HG03025 (cell line): Measurements from ENCODE around the gene ZNF782.
"Not testable (repeated sequence)": the region's sequence is repeated elsewhere in the genome, so short reads cannot be mapped to it uniquely, and the experiment has no call there.

Experiments used
- ATAC-seq: cut with Tn5 transposase; IDR thresholded peaks from one replicate; pipeline ENCODE4 v1.9.1; 2021; ENCODE audit warnings: mild to moderate bottlenecking, moderate library complexity; ENCODE audit not compliant: unreplicated experiment, low FRiP score

The ZNF782 gene

DNA sequence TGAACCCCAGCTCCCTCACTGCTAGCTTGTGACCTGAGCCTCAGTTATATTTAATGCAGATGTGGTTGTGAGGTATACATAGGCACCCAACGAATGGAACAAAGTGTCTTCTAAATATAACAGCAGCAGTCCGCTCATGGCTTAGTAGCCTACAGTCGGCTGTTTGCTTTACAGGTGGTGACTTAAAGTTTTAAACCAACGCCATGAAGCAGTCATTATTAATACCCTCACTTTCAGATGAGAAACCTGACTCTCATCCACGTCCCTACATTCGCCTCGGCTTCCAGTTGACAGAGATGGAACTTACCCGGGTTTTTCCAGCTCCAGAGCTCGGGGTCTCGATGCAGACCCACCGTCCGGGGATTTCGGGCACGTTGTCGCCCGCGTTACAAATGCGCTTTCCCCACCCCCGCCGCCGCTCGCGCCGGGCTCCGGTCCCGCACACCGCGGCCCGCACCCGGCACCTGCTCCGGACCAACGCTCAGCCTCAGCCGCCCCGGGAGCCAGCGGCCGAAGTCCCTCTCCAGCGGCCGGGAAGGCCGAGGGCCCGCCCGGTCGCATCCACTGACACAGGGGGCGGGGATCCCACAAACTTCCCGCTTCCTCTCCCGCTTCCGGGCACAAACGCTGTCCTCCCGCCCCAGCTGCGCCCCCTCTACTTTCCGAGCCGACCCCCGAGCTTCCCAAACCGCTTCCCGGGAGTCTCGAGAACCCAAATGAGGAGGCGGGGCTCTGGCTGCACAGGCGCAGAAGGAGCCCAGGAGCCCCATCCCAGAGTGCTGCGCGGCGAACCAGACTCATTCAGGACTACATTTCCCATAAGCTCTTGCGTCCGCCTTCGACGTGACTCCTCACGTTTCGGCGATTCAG, at the start of gene ZNF782:
Gene ZNF782 (minus strand): TSS at position 734 of the 870 bp plus-strand sequence. CDS start 2,553 bp downstream, outside the sequence.
- peak; percentile 85 for ATAC-seq

DNA sequence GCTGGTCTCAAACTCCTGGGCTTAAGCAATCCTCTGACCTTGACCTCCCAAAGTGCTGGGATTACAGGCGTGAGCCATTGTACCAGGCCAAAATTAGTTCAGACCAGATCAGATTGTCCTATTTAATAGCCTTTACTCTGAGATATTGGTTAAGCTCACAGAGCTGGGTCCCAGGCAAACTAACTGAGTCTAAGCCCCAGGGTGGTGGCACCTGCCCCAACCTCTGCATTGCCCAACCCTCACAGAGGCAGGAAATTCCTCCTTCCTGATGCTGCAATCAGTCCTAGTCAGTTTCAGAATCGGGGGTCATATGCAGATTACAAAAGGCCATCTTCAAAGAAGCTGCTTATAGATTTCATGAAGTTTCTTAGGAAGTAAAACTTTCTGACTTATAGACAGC, 45.7 kb upstream of the ZNF782 start:
- ATAC-seq: not testable (repeated sequence)

DNA sequence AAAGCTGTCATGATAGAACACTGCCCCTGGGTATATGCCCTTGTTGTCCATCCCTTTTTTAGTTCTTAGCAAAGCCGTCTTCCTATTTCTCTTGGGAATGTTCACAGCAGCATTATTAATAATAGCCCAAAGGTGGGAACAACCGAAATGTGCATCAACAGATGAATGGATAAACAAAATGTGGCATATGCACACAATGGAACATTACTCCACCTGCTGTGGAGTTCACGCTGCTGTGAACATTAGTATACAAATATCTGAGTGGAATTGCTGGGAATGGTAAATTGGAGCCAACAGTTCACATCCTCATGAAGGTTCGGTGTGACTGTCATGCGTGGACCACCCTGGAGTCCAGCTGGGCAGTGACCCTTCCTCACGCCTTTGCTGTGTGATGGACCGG, 37.8 kb upstream of the ZNF782 start:
- no peak for ATAC-seq

DNA sequence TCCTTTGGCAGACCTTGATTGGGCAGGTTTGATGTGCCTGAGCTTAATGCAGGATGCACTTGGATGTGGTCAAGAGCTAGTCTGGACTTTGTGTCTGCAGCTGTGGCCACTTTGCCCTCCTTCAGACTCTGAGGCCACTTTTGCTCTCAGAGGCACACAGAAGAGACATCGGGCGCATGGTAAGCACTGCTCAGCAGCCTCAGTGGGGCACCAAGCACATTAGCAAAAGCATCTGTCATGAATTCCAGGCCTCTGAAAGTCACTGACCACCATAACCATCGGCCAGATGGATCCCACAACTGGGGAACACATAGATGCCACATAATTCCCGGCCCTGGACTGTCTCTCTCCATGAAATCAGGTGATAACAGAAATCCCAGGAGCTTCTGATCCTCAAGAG, 34.3 kb upstream of the ZNF782 start:
- ATAC-seq: no peak

DNA sequence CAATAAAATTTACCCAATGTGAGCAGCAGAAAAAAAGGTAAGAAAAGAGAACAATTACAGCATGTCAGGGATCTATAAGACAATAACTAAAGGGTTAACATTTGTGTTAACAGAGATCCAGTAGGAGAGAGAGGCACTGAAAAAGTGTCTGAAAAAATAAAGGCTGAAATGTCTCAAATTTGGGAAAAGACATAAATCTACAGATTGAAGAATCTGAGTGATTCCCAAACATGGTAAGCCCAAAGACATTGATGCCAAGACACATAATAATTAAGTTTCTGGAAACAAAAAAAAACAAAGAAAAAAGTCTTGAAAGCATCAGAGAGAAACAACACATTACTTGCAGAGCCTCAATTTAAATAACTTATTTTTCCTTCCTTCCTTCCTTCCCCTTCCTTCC, 31.1 kb upstream of the ZNF782 start:
- ATAC-seq: no peak

DNA sequence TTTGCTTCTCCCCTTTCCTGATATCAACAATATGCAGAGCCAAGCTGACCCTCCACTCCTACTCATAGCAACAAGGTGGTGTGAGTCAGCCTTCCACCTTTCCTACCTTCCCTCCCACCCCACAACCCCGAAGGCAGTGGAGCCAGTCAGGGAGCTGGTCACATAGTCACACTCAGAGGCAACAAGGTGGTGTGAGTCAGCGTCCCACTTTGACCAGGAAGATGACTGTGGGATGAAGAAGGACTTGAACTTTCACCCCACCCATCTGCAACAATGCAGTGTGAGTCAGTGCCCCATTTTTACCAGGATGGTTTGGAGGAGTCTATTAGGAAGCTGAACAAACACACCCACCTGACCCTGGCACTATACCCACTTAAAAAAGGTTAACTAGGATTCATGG, 30.1 kb upstream of the ZNF782 start:
- no peak for ATAC-seq

DNA sequence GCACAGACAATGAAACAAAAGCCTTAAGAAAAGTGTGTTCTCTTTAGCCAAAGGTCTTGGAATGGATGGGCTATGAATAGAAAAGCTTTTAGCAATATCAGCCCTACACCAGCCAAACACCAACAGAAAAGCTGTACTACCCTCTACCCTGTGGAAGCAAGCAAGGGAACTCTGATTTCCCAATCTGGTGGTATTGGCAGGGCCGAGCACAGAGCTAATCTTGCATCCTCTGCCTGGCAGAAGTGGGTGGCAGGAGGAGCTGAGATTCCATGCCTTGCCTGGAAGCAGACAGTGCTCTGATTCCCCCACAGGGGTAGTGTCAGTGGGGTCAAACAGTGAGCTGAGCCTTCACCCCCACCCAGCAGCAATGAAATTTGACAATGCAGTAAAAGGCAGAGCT, 29.6 kb upstream of the ZNF782 start:
- no peak for ATAC-seq

DNA sequence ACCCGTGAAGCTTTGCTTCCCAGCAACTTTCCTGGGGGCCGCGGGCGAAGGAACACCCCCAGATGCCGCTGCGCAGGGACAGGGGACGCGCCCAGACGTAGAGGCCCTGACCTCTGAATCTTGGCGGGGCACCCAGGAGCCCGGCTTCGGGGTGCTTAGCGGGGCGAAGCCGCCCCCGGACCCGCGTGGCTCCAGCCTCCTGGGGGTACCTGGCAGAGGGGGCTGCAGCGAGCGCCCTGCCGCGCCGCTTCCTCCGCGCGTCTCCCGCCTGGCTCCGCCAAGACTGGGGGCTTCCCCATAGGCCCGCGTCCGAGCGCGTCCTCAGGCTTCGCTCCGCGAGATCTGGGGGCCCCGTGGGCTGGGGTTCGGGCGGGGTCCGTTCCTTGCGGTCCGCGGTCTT, 23.0 kb upstream of the ZNF782 start:
- ATAC-seq: no peak

DNA sequence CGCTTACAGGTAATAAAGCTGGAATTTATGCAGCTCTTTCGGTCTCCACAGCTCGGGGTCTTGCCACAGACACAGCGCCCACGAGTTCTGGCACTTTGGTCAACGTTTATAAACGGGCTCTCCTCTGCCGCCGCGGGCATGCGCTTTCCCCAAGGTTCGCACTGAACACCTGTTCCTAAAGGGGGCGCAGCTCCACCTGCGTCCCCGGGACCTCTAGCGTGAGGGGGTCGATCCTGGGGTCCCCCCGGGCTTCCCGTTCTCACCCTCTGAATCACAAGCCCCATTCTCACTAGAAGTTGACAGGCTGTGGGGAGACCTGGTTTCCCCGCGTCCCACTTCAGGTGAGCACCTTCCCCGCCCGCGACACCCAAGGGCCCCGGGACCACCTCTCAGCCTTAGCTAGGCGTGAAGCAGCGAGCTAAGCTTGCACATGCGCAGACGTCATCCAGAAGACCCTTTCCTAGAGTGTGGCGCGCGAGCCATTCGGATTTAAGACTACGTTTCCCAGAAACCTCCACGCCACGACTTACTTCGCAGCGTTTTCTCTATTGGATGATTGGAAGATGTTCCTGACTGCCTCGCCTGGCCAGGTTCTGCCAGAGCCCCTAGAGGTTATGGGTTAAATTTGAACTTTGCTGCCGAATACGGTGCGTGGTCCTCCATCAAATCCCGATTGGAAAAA, 21.3 kb upstream of the ZNF782 start:
- ATAC-seq: peak; percentile 34

DNA sequence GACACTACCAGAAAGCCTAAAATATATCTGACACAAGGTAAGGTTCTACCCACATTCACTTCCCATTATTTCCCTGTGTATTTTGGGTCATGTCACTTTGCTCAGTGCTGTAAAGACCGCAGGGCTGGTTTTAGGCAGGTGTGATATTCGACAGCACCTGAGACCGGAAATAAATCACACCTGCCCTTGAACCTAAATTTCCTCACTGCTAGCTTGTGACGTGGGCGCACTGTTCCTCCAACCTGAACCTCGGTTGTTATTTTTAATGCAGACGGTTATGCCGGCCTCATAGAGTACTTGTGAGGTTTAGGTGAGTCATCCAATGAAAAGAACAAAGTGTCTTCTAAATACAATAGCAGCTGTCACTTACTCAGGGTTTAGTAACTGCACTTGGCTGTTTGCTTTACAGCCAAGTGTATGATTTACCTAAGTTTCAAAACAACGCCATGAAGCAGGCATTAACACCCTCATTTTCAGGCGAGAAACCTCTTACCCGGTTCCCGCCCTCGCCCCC, 20.7 kb upstream of the ZNF782 start:
- ATAC-seq: peak; percentile 53

DNA sequence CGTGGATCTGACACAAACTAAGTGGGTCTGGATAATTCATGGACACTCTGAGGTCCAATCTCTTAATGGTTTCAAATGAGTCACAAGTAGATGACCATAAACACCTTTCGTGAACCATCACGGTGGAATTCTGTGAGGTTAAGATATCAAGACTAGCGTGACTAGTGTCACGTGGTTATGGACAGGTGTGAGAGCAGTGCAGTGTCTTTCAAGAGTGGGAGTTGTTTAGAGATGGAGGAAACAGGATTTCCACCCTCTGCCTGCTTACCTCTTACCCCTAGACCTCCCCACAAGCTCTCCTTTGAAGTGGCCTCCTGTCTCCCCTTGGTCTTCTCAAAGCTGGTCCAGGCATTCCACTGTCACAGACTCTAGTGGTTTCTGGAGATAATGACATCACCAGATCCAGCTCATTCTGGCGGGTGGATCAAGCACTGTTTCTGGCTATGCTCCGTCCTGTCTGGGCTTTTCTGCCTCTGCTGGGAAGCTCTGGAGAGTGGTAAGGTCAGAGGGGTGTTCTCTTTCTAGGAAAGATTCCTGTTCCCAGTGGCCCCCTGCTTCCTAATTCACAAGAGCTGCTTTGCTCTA, 20.0 kb upstream of the ZNF782 start:
- ATAC-seq: no peak

DNA sequence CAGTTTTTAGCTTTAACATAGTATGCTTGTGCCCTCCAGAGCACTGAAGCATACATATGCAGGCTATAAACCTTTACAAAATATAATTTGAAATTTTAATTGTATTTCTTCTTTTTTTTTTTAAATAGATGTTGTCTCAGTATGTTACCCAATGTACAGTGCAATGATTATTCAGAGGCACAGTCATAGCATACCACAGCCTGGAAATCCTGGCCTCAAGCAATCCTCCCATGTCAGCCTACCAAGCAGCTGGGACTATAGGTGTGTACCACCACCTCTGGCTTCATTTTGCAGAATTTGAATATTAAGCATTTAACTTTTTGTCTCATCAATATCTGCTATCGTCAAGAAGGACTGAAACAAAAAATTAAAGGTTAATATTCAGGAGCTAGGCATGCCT, 16.9 kb upstream of the ZNF782 start:
- ATAC-seq: no peak

DNA sequence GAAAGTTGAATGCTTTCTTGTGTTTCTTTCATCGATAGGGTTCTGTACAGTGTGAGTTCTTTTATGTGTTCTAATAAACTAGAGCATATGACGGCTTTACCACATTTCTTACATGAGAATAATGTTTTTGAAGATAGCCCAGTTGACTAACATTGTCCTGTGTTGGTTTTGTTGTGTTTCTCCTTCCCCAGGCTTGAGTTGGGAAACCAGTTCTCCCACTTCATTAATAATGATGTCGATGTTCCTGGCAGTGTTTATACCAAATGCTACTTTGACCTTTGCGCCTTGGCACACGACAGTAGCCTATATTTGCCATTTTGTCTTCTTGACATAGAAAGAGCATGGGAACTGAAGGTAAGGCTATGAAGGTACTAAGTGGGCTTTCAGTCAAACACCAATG, 14.4 kb upstream of the ZNF782 start:
- no peak for ATAC-seq

DNA sequence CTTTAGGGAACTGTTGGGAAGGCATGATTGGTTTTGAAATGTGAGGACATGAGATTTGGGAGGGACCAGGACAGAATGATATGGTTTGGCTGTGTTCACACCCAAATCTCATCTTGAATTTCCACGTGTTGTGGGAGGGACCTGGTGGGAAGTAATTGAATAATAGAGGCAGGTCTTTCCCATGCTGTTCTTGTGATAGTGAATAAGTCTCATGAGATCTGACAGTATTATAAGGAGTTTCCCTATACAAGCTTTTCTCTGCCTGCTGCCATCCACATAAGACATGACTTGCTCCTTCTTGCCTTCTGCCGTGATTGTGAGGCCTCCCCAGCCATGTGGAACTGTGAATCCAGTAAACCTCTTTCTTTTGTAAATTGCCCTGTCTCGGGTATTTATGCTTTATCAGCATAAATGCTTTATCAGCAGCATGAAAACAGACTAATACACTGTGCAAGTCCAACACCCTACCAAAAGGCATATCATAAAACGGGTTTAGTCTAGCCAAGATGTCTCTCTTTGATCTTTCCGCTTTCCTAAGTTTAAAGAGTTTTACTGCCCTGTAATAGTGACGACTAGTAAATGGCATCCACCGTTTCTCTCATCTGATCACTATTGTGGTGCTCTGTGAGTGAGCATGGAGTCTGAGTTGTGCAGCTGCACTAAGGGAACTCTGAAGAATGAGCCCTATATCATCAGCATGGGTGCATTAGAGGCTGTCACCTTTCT, 12.9 kb upstream of the ZNF782 start:
- no peak for ATAC-seq

DNA sequence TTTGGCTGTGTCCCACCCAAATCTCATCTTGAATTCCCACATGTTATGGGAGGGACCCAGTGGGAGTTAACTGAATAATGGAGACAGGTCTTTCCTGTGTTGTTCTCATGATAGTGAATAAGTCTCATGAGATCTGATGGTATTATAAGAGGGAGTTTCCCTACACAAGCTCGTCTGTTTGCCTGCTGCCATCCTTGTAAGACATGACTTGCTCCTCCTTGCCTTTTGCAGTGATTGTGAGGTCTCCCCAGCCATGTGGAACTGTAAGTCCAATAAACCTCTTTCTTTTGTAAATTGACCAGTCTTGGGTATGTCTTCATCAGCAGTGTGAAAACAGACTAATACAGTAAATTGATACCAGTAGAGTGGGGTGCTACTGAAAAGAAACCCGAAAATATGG, 10.9 kb upstream of the ZNF782 start:
- not testable (repeated sequence) for ATAC-seq

DNA sequence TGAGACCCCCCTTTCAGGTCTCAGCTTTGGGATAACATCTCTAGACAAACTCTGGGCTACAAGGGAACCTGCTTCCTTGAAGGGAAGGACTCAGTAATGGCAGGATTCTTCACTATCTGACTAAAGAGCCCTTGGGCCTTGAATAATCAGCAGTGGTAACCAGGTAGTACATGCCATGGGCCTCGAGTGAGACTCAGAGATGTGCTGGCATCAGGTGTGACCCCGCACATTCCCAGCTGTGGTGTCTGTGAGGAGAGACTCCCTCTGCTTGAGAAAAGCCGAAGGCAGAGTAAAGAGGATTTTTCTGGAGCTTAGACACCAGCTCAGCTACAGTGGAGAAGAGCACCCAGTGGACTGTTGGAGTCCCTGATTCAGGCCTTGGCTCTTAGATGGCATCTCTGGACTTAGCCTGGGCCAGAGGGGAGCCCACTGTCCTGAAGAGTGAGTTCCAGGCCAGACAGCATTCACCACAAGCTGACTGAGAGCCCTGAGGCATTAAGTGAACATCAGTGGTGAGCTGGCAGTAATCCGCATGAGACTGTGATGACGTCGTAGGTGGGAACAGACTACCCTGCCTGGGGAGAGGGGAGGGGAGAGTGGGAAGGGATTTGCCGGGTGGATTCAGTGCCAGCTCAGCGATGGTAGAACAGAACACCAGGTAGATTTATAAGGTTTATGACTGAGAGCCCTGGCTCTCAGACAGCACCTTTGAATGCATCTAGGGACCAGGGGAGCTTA, 5.3 kb upstream of the ZNF782 start:
- no peak for ATAC-seq

DNA sequence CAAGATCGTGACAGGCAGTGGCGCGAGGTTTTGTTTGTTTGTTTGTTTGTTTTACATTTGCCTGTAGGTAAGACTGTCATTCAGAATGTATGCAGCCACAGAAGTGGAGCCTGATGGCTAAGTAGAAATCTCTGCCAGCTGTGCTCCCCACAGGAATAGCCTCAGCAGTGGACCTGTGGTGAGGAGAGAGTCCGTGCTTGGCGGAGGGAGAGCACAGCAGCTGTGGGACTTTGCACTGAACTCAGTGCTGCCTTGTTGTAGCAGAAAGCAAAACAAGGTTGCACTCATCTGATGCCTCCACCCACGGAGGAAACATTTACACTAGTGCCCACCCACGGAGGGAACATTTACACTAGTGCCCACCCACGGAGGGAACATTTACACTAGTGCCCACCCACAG, 4.4 kb upstream of the ZNF782 start:
- no peak for ATAC-seq

DNA sequence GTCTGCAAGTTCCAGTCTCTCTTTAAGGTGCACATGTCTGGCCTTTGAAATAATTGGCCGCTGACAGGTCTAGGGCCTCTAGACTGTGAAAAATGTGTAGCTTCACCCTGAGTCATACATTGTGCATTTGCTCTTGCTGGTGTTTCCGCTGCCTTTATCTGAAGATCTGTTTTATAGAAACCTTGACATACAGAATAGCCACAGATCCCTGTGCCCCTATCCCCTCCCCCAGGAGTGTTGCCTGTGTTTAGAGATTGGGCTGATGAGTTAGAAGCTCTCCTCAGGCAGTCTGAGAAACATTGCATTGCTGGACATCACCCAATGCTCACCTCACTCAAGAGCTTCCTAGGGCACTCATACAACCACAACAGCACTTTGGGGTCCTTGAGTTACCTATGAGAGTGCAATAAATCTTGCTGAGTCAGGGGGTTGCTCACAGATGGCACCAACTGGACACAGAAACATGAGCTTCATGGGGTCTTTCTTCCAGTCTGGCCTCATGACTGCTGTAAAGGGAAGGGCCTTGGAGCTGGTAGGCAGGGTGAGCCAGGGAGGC, 3.8 kb upstream of the ZNF782 start:
- ATAC-seq: no peak

DNA sequence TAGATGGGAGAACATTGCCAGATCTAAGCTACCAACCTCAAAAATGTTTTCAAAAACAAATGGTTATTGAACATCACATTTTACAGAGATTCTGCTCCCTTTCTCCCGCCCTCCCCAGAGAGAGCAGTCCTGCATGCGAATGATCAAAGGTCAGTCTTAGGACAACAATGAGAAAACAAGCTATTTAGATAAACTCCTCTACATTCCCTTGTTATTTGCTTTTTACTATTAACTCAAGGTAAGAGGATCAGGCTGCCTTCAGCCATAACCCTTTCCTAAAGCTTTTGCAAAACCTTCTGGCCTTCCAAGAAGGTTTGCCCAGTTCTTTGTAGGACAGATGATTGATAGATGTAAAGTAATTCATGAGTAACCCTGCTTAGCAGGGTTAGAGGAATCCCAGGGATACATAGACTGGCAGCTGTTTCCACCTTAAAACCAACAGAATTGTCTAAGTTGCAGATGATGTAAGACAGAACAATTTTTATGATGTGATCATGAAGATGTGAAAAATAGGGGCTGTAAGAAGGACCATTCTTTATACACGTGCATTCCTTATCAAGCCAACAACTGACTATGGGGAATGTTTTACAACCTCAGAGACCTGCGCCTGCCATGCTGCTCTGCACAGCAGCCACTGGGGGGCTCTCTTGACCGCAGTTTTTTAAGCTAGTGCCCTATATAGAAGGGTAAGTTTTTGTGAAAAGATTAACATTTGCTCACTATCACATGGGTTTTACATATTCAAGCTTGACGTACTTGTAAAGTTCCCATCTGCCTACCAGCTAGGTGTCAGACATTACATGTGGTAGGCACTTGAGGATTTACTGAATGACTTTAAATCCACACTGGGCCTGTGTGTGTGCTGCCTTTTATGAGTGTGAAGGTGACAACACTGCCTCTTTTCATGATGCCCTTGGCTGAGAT, 2.3 kb upstream of the ZNF782 start:
- no peak for ATAC-seq
